ENCODE results near the gene MEMO1. TPM values are rescaled to one million over a fixed set of nuclear protein-coding genes. Genes with fewer than 3 reads are reported as not detected.
A peak's percentile ranks its signal among the peaks of the same experiment; 100 is the strongest.

The MEMO1 gene
- total RNA-seq, 2 donors from 2014 or later, result 40.2 to 52.0 TPM

- no peaks in the 10 kb centered on the region for H3K27me3 ChIP-seq (ENCODE audit: control insufficient read depth, insufficient read depth, low read length, poor library complexity, severe bottlenecking)
- Mint-ChIP-seq H3K27ac (no peak overlapping the region), H3K27me3 (ENCODE audit: insufficient read depth) (no peaks in the 10 kb centered on the region)
These were observed 121.8 kb downstream of the MEMO1 start for GRCh38 chr2:31889044-31889443.

GRCh38 chr2:31888550-31888949 is 122.3 kb downstream of the MEMO1 start:
- H3K4me3 Mint-ChIP-seq, result no peak overlapping the region
- peaks cover 24% of the 10 kb centered on the region for H3K4me1 Mint-ChIP-seq
- WGBS, 2 experiments (ENCODE audit: insufficient coverage in 1 of 2, insufficient read length in 1 of 2), result 100% methylated on average over 1 of the region's 1 CpG; no CpG with 5 or more reads in 1 of the 2 experiments

More at GRCh38 chr2:31889044-31889443, 121.8 kb downstream of the MEMO1 start:
- H3K27ac ChIP-seq (ENCODE audit: low read depth, low read length), result no peak overlapping the region
- Mint-ChIP-seq H3K4me1 (peaks cover 28% of the 10 kb centered on the region), H3K9me3 (no peaks in the 10 kb centered on the region), H3K4me3 (no peak overlapping the region), H3K36me3 (ENCODE audit: low read depth) (peaks cover 4% of the 10 kb centered on the region)
- H3K36me3 ChIP-seq (ENCODE audit: control insufficient read depth, insufficient read depth, low read length), result peaks cover 14% of the 10 kb centered on the region
- no peak overlapping the region for H3K9ac ChIP-seq (ENCODE audit: extremely low read depth, low read length, poor library complexity, severe bottlenecking)
- no peak overlapping the region for H3K4me3 ChIP-seq (ENCODE audit: low read length)
- H3K4me1 ChIP-seq (ENCODE audit: control insufficient read depth, insufficient read depth, low read length), result no peaks in the 10 kb centered on the region
- H3K9me3 ChIP-seq (ENCODE audit: control insufficient read depth, low read length), result no peaks in the 10 kb centered on the region
- no peak for TF ChIP-seq CTCF (conservative IDR thresholded peaks at IDR 0.05)
- DNase-seq, result no peak

GRCh38 chr2:31886700-31887099 is 124.1 kb downstream of the MEMO1 start:
- no peaks in the 10 kb centered on the region for H3K27me3 Mint-ChIP-seq (ENCODE audit: insufficient read depth)
- peaks cover 14% of the 10 kb centered on the region for H3K36me3 ChIP-seq (ENCODE audit: control insufficient read depth, insufficient read depth, low read length)
- H3K9me3 Mint-ChIP-seq, result no peaks in the 10 kb centered on the region
- H3K9ac ChIP-seq (ENCODE audit: extremely low read depth, low read length, poor library complexity, severe bottlenecking), result no peak overlapping the region
- no peaks in the 10 kb centered on the region for H3K27me3 ChIP-seq (ENCODE audit: control insufficient read depth, insufficient read depth, low read length, poor library complexity, severe bottlenecking)
- H3K4me3 ChIP-seq (ENCODE audit: low read length), result no peak overlapping the region
- no peaks in the 10 kb centered on the region for H3K9me3 ChIP-seq (ENCODE audit: control insufficient read depth, low read length)
- H3K4me1 Mint-ChIP-seq, result peaks cover 11% of the 10 kb centered on the region
- 52 to 57% methylated on average over 1 to 2 of the region's 2 CpGs for WGBS, 2 experiments (ENCODE audit: insufficient coverage in 1 of 2, insufficient read length in 1 of 2)
- H3K4me3 Mint-ChIP-seq, result no peak overlapping the region
- H3K27ac Mint-ChIP-seq, result no peak overlapping the region
- peaks cover 4% of the 10 kb centered on the region for H3K36me3 Mint-ChIP-seq (ENCODE audit: low read depth)
- no peaks in the 10 kb centered on the region for H3K4me1 ChIP-seq (ENCODE audit: control insufficient read depth, insufficient read depth, low read length)
- H3K27ac ChIP-seq (ENCODE audit: low read depth, low read length), result no peak overlapping the region
- peak; percentile 78 for DNase-seq
- TF ChIP-seq CTCF (conservative IDR thresholded peaks at IDR 0.05), result peak; percentile 87

More at GRCh38 chr2:31888550-31888949, 122.3 kb downstream of the MEMO1 start:
- no peak overlapping the region for H3K9ac ChIP-seq (ENCODE audit: extremely low read depth, low read length, poor library complexity, severe bottlenecking)
- no peaks in the 10 kb centered on the region for H3K9me3 ChIP-seq (ENCODE audit: control insufficient read depth, low read length)
- H3K4me3 ChIP-seq (ENCODE audit: low read length), result no peak overlapping the region
- no peak for TF ChIP-seq CTCF (conservative IDR thresholded peaks at IDR 0.05)
- H3K27me3 ChIP-seq (ENCODE audit: control insufficient read depth, insufficient read depth, low read length, poor library complexity, severe bottlenecking), result no peaks in the 10 kb centered on the region
- no peaks in the 10 kb centered on the region for H3K4me1 ChIP-seq (ENCODE audit: control insufficient read depth, insufficient read depth, low read length)
- no peak overlapping the region for H3K27ac Mint-ChIP-seq
- peaks cover 4% of the 10 kb centered on the region for H3K36me3 Mint-ChIP-seq (ENCODE audit: low read depth)
- H3K9me3 Mint-ChIP-seq, result no peaks in the 10 kb centered on the region
- peaks cover 14% of the 10 kb centered on the region for H3K36me3 ChIP-seq (ENCODE audit: control insufficient read depth, insufficient read depth, low read length)
- no peaks in the 10 kb centered on the region for H3K27me3 Mint-ChIP-seq (ENCODE audit: insufficient read depth)
- no peak for DNase-seq
- no peak overlapping the region for H3K27ac ChIP-seq (ENCODE audit: low read depth, low read length)
